Measurements from ENCODE around the gene AREL1.

AREL1 gene

GRCh38 chr14:74634964-74635363 is 77.9 kb downstream of the AREL1 start:
- no peak for DNase-seq

GRCh38 chr14:74634481-74634880 is 78.4 kb downstream of the AREL1 start:
- no peak for DNase-seq

- DNase-seq, result no peak
Observed at GRCh38 chr14:74630881-74631690, 81.8 kb downstream of the AREL1 start.

GRCh38 chr14:74628418-74628817 is 84.5 kb downstream of the AREL1 start:
- no peak for DNase-seq

- DNase-seq, result no peak
Observed at GRCh38 chr14:74627076-74627475, 85.8 kb downstream of the AREL1 start.

GRCh38 chr14:74622257-74622656 is 90.6 kb downstream of the AREL1 start:
- DNase-seq, result no peak

- DNase-seq, result no peak
Observed at GRCh38 chr14:74621556-74621955, 91.3 kb downstream of the AREL1 start.

- no peak for DNase-seq
Observed at GRCh38 chr14:74620923-74621322, 92.0 kb downstream of the AREL1 start.

- DNase-seq, result peak; percentile 70
Observed at GRCh38 chr14:74620497-74620921, 92.4 kb downstream of the AREL1 start.

- peak; percentile 18 for DNase-seq
Observed at GRCh38 chr14:74619672-74620131, 93.2 kb downstream of the AREL1 start.

- peak; percentile 46 for DNase-seq
Observed at GRCh38 chr14:74618078-74618952, 94.6 kb downstream of the AREL1 start.

- DNase-seq, result no peak
Observed at GRCh38 chr14:74616996-74617700, 95.7 kb downstream of the AREL1 start.

GRCh38 chr14:74616507-74616906 is 96.4 kb downstream of the AREL1 start:
- no peak for DNase-seq

GRCh38 chr14:74615735-74616134 is 97.1 kb downstream of the AREL1 start:
- DNase-seq, result no peak

- no peak for DNase-seq
Observed at GRCh38 chr14:74614508-74615495, 98.1 kb downstream of the AREL1 start.

- DNase-seq, result no peak
Observed at GRCh38 chr14:74613211-74613914, 99.5 kb downstream of the AREL1 start.

- DNase-seq, result peak; percentile 68
Observed at GRCh38 chr14:74612350-74613021, 100.4 kb downstream of the AREL1 start.

GRCh38 chr14:74611650-74612349 is 101.1 kb downstream of the AREL1 start, which contains the start of gene LTBP2:
Gene LTBP2, minus strand, starts transcription at chr14:74612237. Its CDS starts 293 bp downstream, at chr14:74611944.
- no peak for DNase-seq

Data from hematopoietic multipotent progenitor cell treated with erythropoietin and hydrocortisone succinate and interleukin-3 and kit ligand, for 8 days (in vitro differentiated cells).